ENCODE data around the gene COL23A1. TPM values are rescaled to one million over a fixed set of nuclear protein-coding genes. Genes with fewer than 3 reads are reported as not detected.

COL23A1 gene
- total and polyA plus RNA-seq, 4 donors, result 0.76 to 4.4 (median 1.3) TPM

- Histone ChIP-seq H3K27me3 (ENCODE audit: control insufficient read depth in 3 of 3, insufficient read depth in 3 of 3, low read length in 2 of 3) (no peaks in the 10 kb centered on the region), H3K4me3 (no peak overlapping the region), H3K4me1 (ENCODE audit: control insufficient read depth in 5 of 5, insufficient read depth in 5 of 5, low read length in 5 of 5) (peaks cover 0 to 35% (median 6%) of the 10 kb centered on the region in 5 donors), H3K27ac (ENCODE audit: low read depth in 1 of 2, low read length in 1 of 2) (no peak overlapping the region), H3K36me3 (ENCODE audit: control insufficient read depth in 4 of 4, insufficient read depth in 4 of 4, low read length in 4 of 4) (no peaks in the 10 kb centered on the region), H3K9me3 (ENCODE audit: control insufficient read depth in 4 of 4, insufficient read depth in 3 of 4, low read length in 3 of 4) (no peaks in the 10 kb centered on the region), H3K9ac (ENCODE audit: insufficient read depth in 1 of 2, low read length in 2 of 2) (no peak overlapping the region)
- TF ChIP-seq CTCF (IDR thresholded peaks at IDR 0.05; ENCODE audit: control extremely low read depth, extremely low read depth), result no peak
- ATAC-seq (ENCODE audit: insufficient read depth, low FRiP score) (no peak), DNase-seq (peak; percentile 36 to 67 (median 52))
- 36 to 77% methylated on average over 23 of the region's 23 CpGs for WGBS, 2 donors
Measured at GRCh38 chr5:178442405-178443257, 147.6 kb downstream of the COL23A1 start.

- H3K9me3 ChIP-seq (ENCODE audit: control insufficient read depth in 4 of 4, insufficient read depth in 3 of 4, low read length in 3 of 4), result no peaks in the 10 kb centered on the region
- H3K9ac ChIP-seq (ENCODE audit: insufficient read depth in 1 of 2, low read length in 2 of 2), result no peak overlapping the region
- peaks cover 0 to 35% (median 6%) of the 10 kb centered on the region in 5 donors for H3K4me1 ChIP-seq (ENCODE audit: control insufficient read depth in 5 of 5, insufficient read depth in 5 of 5, low read length in 5 of 5)
- ATAC-seq (ENCODE audit: insufficient read depth, low FRiP score) (no peak), DNase-seq (peak in 1 of 3 donors; percentile 9)
- no peak overlapping the region for H3K4me3 ChIP-seq
- WGBS, 2 donors, result 95 to 97% methylated on average over 18 of the region's 18 CpGs
- no peaks in the 10 kb centered on the region for H3K27me3 ChIP-seq (ENCODE audit: control insufficient read depth in 3 of 3, insufficient read depth in 3 of 3, low read length in 2 of 3)
- H3K36me3 ChIP-seq (ENCODE audit: control insufficient read depth in 4 of 4, insufficient read depth in 4 of 4, low read length in 4 of 4), result no peaks in the 10 kb centered on the region
- no peak for TF ChIP-seq CTCF (IDR thresholded peaks at IDR 0.05; ENCODE audit: control extremely low read depth, extremely low read depth)
- H3K27ac ChIP-seq (ENCODE audit: low read depth in 1 of 2, low read length in 1 of 2), result no peak overlapping the region
Measured at GRCh38 chr5:178441486-178442270, 148.5 kb downstream of the COL23A1 start.

GRCh38 chr5:178440181-178440580 lies 150.0 kb downstream of the COL23A1 start:
- Histone ChIP-seq H3K27ac (ENCODE audit: low read depth in 1 of 2, low read length in 1 of 2) (no peak overlapping the region), H3K9me3 (ENCODE audit: control insufficient read depth in 4 of 4, insufficient read depth in 3 of 4, low read length in 3 of 4) (no peaks in the 10 kb centered on the region), H3K9ac (ENCODE audit: insufficient read depth in 1 of 2, low read length in 2 of 2) (no peak overlapping the region), H3K36me3 (ENCODE audit: control insufficient read depth in 4 of 4, insufficient read depth in 4 of 4, low read length in 4 of 4) (no peaks in the 10 kb centered on the region), H3K27me3 (ENCODE audit: control insufficient read depth in 3 of 3, insufficient read depth in 3 of 3, low read length in 2 of 3) (no peaks in the 10 kb centered on the region), H3K4me1 (ENCODE audit: control insufficient read depth in 5 of 5, insufficient read depth in 5 of 5, low read length in 5 of 5) (peaks cover 0 to 40% (median 6%) of the 10 kb centered on the region in 5 donors), H3K4me3 (no peak overlapping the region)
- DNase-seq (peak; percentile 35 to 68 (median 48)), ATAC-seq (ENCODE audit: insufficient read depth, low FRiP score) (no peak)
- 83 to 95% methylated on average over 7 of the region's 7 CpGs for WGBS, 2 donors
- no peak for TF ChIP-seq CTCF (IDR thresholded peaks at IDR 0.05; ENCODE audit: control extremely low read depth, extremely low read depth)
